ENCODE data around the gene DBF4B.
A peak's percentile ranks its signal among the peaks of the same experiment; 100 is the strongest.

DBF4B gene

GRCh38 chr17:44776628-44777393 is 68.3 kb downstream of the DBF4B start:
- FAIRE-seq (no peak), DNase-seq (ENCODE audit: low spot score) (no peak)

DNA sequence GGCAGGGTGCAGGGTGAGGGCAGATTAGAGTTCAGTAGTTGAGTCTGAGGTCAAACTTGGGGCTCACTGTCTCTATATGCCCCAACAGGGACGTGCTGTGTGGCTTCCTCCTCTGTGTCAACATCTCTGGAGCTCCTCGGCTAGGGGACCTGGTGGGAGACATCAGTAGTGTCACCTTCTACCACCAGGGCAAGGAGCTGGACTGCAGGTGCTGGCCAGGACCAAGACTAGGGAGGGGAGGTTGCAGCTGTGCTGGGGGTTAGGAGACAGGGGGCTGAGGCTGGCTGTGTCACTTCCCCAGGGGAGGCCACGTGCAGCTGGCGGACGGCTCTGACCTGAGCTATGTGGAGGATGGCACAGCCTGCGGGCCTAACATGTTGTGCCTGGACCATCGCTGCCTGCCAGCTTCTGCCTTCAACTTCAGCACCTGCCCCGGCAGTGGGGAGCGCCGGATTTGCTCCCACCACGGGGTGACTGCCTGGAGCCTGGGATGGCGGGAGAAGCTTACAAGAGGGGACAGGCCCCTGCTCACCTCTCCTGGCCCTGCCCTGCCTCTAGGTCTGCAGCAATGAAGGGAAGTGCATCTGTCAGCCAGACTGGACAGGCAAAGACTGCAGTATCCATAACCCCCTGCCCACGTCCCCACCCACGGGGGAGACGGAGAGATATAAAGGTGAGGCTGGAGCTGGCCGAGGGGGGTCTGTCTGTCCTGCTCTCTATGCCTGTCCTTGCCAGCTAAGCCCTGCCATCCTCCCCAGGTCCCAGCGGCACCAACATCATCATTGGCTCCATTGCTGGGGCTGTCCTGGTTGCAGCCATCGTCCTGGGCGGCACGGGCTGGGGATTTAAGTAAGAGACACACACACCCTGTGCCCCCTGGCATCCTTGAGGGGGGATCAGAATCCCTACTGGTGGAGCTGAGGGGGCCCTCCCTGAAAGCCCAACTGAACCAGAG is 69.2 kb downstream of the DBF4B start:
- FAIRE-seq (no peak), DNase-seq (ENCODE audit: low spot score) (no peak)

DNA sequence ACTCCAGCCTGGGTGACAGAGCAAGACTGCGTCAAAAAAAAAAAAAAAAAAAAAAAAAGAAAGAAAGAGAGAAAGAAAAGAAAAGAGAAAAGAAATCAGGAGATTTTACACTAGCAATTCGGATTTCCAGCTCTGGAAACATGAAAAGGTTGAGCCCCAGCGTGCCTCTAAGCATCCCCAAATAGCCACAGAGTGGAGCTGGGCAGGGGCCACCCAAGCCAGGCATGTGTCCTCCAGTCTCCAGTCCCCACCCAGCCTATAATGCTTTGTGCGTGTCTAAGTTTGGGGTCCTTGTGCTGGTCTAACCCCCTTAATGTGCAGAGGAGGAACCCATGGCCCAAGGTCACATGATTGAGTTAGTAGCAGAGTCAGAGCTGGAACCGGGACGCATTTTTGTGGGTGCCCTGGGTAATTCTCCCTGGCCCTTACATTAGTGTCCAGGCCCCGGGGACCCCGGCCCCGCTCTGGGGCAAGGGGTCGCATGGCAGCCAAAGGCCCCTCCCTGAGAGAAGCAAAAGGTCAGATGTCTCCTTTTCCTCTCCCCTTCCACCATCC is 70.3 kb downstream of the DBF4B start:
- DNase-seq (ENCODE audit: low spot score): no peak
- no peak for FAIRE-seq

GRCh38 chr17:44779211-44780025 is 71.0 kb downstream of the DBF4B start:
- DNase-seq (ENCODE audit: low spot score) (peak; percentile 58), FAIRE-seq (no peak)

DNA sequence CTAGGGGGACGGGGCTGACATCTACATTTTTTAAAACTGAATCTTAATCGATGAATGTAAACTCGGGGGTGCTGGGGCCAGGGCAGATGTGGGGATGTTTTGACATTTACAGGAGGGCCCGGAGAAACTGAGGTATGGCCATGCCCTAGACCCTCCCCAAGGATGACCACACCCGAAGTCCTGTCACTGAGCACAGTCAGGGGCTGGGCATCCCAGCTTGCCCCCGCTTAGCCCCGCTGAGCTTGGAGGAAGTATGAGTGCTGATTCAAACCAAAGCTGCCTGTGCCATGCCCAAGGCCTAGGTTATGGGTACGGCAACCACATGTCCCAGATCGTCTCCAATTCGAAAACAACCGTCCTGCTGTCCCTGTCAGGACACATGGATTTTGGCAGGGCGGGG is 71.7 kb downstream of the DBF4B start:
- no peak for DNase-seq (ENCODE audit: low spot score)
- FAIRE-seq: no peak

GRCh38 chr17:44780845-44781480 is 72.5 kb downstream of the DBF4B start:
- DNase-seq (ENCODE audit: low spot score): no peak
- FAIRE-seq: no peak

- FAIRE-seq (no peak), DNase-seq (ENCODE audit: low spot score) (no peak)
Measured at GRCh38 chr17:44781551-44782325, 73.3 kb downstream of the DBF4B start.

- FAIRE-seq (no peak), DNase-seq (ENCODE audit: low spot score) (no peak)
Measured at GRCh38 chr17:44782326-44782850, 73.9 kb downstream of the DBF4B start.

GRCh38 chr17:44785921-44786320 is 77.5 kb downstream of the DBF4B start:
- DNase-seq (ENCODE audit: low spot score): no peak
- FAIRE-seq: no peak

- no peak for DNase-seq (ENCODE audit: low spot score)
- FAIRE-seq: no peak
Measured at GRCh38 chr17:44786551-44787081, 78.2 kb downstream of the DBF4B start.

- DNase-seq (ENCODE audit: low spot score): no peak
Measured at GRCh38 chr17:44787271-44787940, 78.9 kb downstream of the DBF4B start.

DNA sequence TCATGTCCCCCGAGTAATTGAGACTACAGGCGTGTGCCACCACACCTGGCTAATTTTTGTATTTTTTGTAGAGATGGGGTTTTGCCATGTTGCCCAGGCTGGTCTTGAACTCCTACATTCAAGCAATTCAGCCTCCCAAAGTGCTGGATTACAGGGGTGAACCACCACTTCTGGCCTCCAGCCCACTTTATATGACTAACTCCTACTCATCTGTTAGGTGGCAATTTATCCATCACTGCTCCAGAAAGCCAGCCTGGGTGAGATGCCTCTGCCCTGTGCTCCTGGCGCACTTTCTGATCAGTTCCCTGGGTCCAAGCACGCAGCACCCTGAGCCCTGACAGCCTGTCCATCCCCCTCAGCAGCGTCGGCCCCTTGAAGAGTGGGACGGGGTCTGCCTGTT is 79.7 kb downstream of the DBF4B start:
- DNase-seq (ENCODE audit: low spot score) (no peak), FAIRE-seq (no peak)

More at GRCh38 chr17:44787271-44787940, 78.9 kb downstream of the DBF4B start:
- no peak for FAIRE-seq

DNA sequence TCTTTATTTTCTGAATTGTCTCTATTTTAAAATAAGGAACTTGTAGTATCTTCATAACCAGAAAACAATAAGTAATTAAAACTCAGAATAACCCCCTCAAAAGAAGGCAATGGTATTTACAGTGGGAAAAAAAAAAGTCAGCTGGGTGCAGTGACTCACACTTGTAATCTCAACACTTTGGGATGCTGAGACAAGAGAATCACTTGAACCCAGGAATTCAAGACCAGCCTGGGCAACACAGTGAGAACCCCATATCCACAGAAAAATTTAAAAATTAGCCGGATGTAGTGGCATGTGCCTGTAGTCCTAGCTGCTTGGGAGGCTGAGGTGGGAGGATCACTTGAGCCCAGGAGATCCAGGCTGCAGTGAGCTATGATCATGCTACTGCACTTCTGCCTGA is 83.8 kb downstream of the DBF4B start:
- DNase-seq (ENCODE audit: low spot score) (peak; percentile 26), FAIRE-seq (no peak)

GRCh38 chr17:44793885-44794842 is 85.7 kb downstream of the DBF4B start:
- FAIRE-seq (no peak), DNase-seq (ENCODE audit: low spot score) (no peak)

DNA sequence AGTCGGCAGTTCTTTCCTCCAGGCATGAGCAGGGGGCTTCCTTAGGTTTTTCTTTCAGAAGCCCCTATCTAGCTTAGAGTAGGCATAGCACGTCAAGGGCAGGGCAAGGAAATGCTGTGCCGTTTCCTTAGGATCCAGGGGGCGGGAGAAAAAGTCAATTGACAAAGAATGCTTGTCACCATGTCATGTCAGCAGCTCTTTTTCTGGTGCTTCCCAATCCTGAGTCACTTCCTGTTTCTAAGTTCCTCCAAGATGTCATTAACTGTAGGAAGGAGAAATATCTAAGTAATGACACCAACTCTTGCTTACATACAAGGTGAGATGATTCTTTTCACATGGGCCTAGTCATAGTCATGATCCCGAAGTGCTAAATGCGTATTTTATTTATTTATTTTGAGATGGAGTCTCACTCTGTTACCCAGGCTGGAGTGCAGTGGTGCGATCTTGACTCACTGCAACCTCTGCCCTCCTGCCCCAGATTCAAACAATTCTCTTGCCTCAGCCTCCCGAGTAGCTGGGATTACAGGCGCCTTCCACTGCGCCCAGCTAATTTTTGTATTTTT is 86.5 kb downstream of the DBF4B start:
- FAIRE-seq: peak; percentile 87

GRCh38 chr17:44795421-44795820 is 87.0 kb downstream of the DBF4B start:
- DNase-seq (ENCODE audit: low spot score): no peak
- FAIRE-seq: no peak

More for the DNA sequence above, 86.5 kb downstream of the DBF4B start:
- peak; percentile 98 for DNase-seq (ENCODE audit: low spot score)

DNA sequence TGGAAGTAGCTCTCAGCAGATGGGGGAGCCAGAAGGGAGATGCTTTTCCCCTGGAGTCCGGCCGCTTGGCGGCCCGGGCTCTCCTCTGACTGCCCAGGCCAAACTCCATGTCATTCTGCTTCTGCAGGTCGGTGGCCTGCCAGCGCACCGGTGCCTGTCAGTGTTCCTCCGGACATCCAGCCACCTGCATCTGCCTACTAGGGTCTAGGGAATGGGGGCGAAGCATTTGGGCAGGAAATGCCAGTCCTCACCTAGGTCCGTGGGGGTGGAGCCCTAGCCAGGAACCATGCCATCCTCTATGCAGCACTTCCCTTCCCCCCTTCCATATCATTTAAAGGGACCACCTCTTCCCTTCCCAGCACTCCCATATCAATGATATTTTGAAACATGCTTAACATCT is 87.5 kb downstream of the DBF4B start:
- FAIRE-seq: no peak
- DNase-seq (ENCODE audit: low spot score): no peak

Data from RCC 7860 (cell line).